HepG2 (cell line): ENCODE data around the gene AKAP7. TPM values are rescaled to one million over a fixed set of nuclear protein-coding genes. Genes with fewer than 3 reads are reported as not detected.

Source experiments
- ATAC-seq: fragments of 200-7000 bp; cut with Tn5 transposase; 3 replicates; pipeline ENCODE4 v1.9.1; 2020; ENCODE audit warnings: mild to moderate bottlenecking, moderate library complexity
- BruUV-seq: library from RNA; stranded (reverse); fragments of 400-500 nt; replicated peaks from 2 replicates; lab custom pipeline; 2021; lab: Mats Ljungman, UMichigan
- CTCF ChIA-PET: fragments of 300-600 bp; formaldehyde crosslinking; extraction: SDS; loops from one replicate; lab custom pipeline; 2021; ENCODE audit warnings: low total read pairs, inconsistent platforms, low intra/inter-chr PET ratio; lab: Yijun Ruan, JAX
- POLR2A ChIA-PET: fragments of 350-600 bp; sonication (Branson Sonifier 250); formaldehyde crosslinking; loops from one replicate; lab custom pipeline; 2020; ENCODE audit warnings: antibody characterized with exemption, inconsistent platforms; lab: Yijun Ruan, JAX
- DNase-seq: peaks from one replicate; pipeline ENCODE4 v3.0.0-alpha.2; 2015; ENCODE audit warnings: low spot score
- FAIRE-seq: peaks from 3 replicates; lab custom pipeline; 2011; peaks lifted over from hg19 to GRCh38; lab: Jason Lieb, UNC
- H2AFZ ChIP-seq: one replicate; pipeline ENCODE4 v1.6.1; 2011; ENCODE audit warnings: low read length, inconsistent platforms
- H3K27ac ChIP-seq: fragments of 300-600 bp; 3 replicates; pipeline ENCODE4 v1.8.0; 2011; ENCODE audit warnings: mixed run types, mild to moderate bottlenecking, mixed read lengths, low read length, inconsistent platforms; ENCODE audit not compliant: insufficient read depth; ENCODE audit errors: extremely low read length
- H3K27me3 ChIP-seq, 2 experiments: fragments of 200-600 bp in 1 of 2; 2 replicates in 1 of 2; 3 replicates in 1 of 2; pipeline versions ENCODE4 v1.6.0 to v1.8.0; 2011; ENCODE audit warnings: low read length in 2 of 2, mild to moderate bottlenecking in 2 of 2, moderate library complexity in 2 of 2, inconsistent platforms in 1 of 2; ENCODE audit not compliant: insufficient read depth in 2 of 2, control insufficient read depth in 1 of 2
- H3K36me3 ChIP-seq, 2 experiments: fragments of 200-600 bp in 1 of 2; replicated peaks in 1 of 2; 2 replicates in 1 of 2; 3 replicates in 1 of 2; pipeline versions ENCODE4 v1.5.1 to v1.8.0; 2011; ENCODE audit warnings: low read length in 2 of 2, inconsistent platforms in 1 of 2; ENCODE audit not compliant: insufficient read depth in 2 of 2, control insufficient read depth in 1 of 2
- H3K4me1 ChIP-seq: 2 replicates; pipeline ENCODE4 v1.5.1; 2012; ENCODE audit warnings: low read length, inconsistent platforms; ENCODE audit not compliant: insufficient read depth
- H3K4me2 ChIP-seq: 2 replicates; pipeline ENCODE4 v1.6.0; 2011; ENCODE audit warnings: low read depth, low read length, inconsistent platforms
- H3K4me3 ChIP-seq, 3 experiments: fragments of 200-600 bp in 1 of 3; sonication (generic), shearing (Covaris generic) in 1 of 3; replicated peaks in 1 of 3; 2 replicates each; pipeline ENCODE4 v1.5.1; 2011 to 2016; ENCODE audit warnings: low read length in 3 of 3, inconsistent platforms in 2 of 3, low read depth in 2 of 3, mild to moderate bottlenecking in 2 of 3, control low read depth in 1 of 3, mixed read lengths in 1 of 3; ENCODE audit not compliant: insufficient read depth in 1 of 3
- H3K79me2 ChIP-seq: one replicate; pipeline ENCODE4 v1.6.1; 2011; ENCODE audit warnings: low read length, inconsistent platforms; ENCODE audit not compliant: insufficient read depth
- H3K9ac ChIP-seq: 2 replicates; pipeline ENCODE4 v1.6.0; 2011; ENCODE audit warnings: mild to moderate bottlenecking, low read depth, low read length, inconsistent platforms; ENCODE audit not compliant: insufficient read depth
- H3K9me3 ChIP-seq: 2 replicates; pipeline ENCODE4 v1.5.1; 2012; ENCODE audit warnings: mild to moderate bottlenecking, low read length
- H4K20me1 ChIP-seq: 2 replicates; pipeline ENCODE4 v1.6.0; 2011; ENCODE audit warnings: inconsistent platforms, mild to moderate bottlenecking, low read length, moderate library complexity; ENCODE audit not compliant: insufficient read depth
- ARHGAP35 ChIP-seq: sonication (generic); formaldehyde crosslinking; IDR thresholded peaks from 2 replicates; pipeline ENCODE4 v1.9.0; 2022; ENCODE audit warnings: mild to moderate bottlenecking, inconsistent platforms, moderate library complexity, missing genetic modification reagents, borderline replicate concordance
- ARID3A ChIP-seq: IDR thresholded peaks from 2 replicates; pipeline ENCODE4 v1.6.1; 2012; ENCODE audit warnings: low read depth, low read length, improper control_type of control experiment
- ARID5B ChIP-seq: IDR thresholded peaks from 2 replicates; pipeline ENCODE4 v1.4.0; 2020; ENCODE audit warnings: mild to moderate bottlenecking, missing genetic modification reagents
- CERS6 ChIP-seq: sonication (generic); formaldehyde crosslinking; IDR thresholded peaks from 2 replicates; pipeline ENCODE4 v1.5.0; 2020; ENCODE audit warnings: missing genetic modification reagents
- HNRNPK ChIP-seq: fragments of 200-400 bp; formaldehyde crosslinking; IDR thresholded peaks from 2 replicates; pipeline ENCODE4 v1.6.1; 2018; ENCODE audit warnings: low read length, low read depth, moderate library complexity, mild to moderate bottlenecking; ENCODE audit not compliant: poor library complexity, severe bottlenecking
- KDM2A ChIP-seq: sonication (generic); formaldehyde crosslinking; IDR thresholded peaks from 2 replicates; pipeline ENCODE4 v1.4.0; 2020; ENCODE audit warnings: low read depth, missing genetic modification reagents, borderline replicate concordance
- LBX2 ChIP-seq: sonication (generic); formaldehyde crosslinking; IDR thresholded peaks from 2 replicates; pipeline ENCODE4 v1.5.0; 2020; ENCODE audit warnings: missing genetic modification reagents, mild to moderate bottlenecking, borderline replicate concordance
- MAFK ChIP-seq, 2 experiments: IDR thresholded peaks in 1 of 2; conservative IDR thresholded peaks in 1 of 2; 2 replicates each; pipeline ENCODE4 v1.6.1; 2011; ENCODE audit warnings: improper control_type of control experiment in 2 of 2, low read length in 2 of 2
- RBM22 ChIP-seq: fragments of 200-400 bp; formaldehyde crosslinking; optimal IDR thresholded peaks from 2 replicates; pipeline ENCODE3; 2017; ENCODE audit warnings: mild to moderate bottlenecking, low read length, moderate library complexity
- ZFP36L1 ChIP-seq: sonication (generic); formaldehyde crosslinking; IDR thresholded peaks from 2 replicates; pipeline ENCODE4 v1.8.0; 2022; ENCODE audit warnings: mild to moderate bottlenecking, missing genetic modification reagents, moderate library complexity
- ZMYM4 ChIP-seq: sonication (generic); formaldehyde crosslinking; IDR thresholded peaks from 2 replicates; pipeline ENCODE4 v1.8.1; 2023; ENCODE audit warnings: mild to moderate bottlenecking, missing genetic modification reagents
- ZNF235 ChIP-seq: sonication (generic); formaldehyde crosslinking; IDR thresholded peaks from 2 replicates; pipeline ENCODE4 v1.8.1; 2023; ENCODE audit warnings: mild to moderate bottlenecking, missing genetic modification reagents, borderline replicate concordance
- ZNF275 ChIP-seq: sonication (generic); formaldehyde crosslinking; IDR thresholded peaks from 2 replicates; pipeline ENCODE4 v1.8.0; 2022; ENCODE audit warnings: missing genetic modification reagents, mild to moderate bottlenecking, inconsistent platforms, borderline replicate concordance
- ZNF777 ChIP-seq: sonication (generic); formaldehyde crosslinking; IDR thresholded peaks from 2 replicates; pipeline ENCODE4 v1.4.0; 2020; ENCODE audit warnings: missing genetic modification reagents
- WGBS: methylation state at CpG from one replicate; pipeline ENCODE4 v1.1.6; 2017; ENCODE audit warnings: low lambda C conversion rate; 5-methylcytosine and 5-hydroxymethylcytosine counted together
- in situ Hi-C: cut with HindIII; loops from 2 replicates; pipeline ENCODE4 v1.10.0; 2017; ENCODE audit warnings: low pct_unique_long_range_greater_than_20kb; ENCODE audit not compliant: extremely low pct_ligation_motif_present
- intact Hi-C: fragments of 100-400 bp; cut with micrococcal nuclease; formaldehyde crosslinking; loops from one replicate; pipeline ENCODE4 v1.10.0; 2022; ENCODE audit not compliant: unreplicated experiment
- polyA plus RNA-seq, 8 experiments: library from polyadenylated mRNA; depleted of rRNA in 3 of 8; stranded (reverse) in 7 of 8; unstranded in 1 of 8; fragments of >200 nt; fragmentation: Illumina TruSeq in 4 of 8; extraction: Trizol in 4 of 8; gene quantifications; 2 replicates each; pipeline versions ENCODE4 v1.2.1 to v1.2.3, GENCODE V29; 2011 to 2016; ENCODE audit warnings: low read depth in 4 of 8, missing spikeins in 1 of 8, mixed read lengths in 1 of 8; ENCODE audit not compliant: insufficient read depth in 1 of 8
- total RNA-seq, 5 experiments: library from RNA; depleted of rRNA; stranded (reverse); fragments of >200 nt; fragmentation: Illumina TruSeq; extraction: Trizol; gene quantifications; 2 replicates each; pipeline ENCODE4 v1.2.3, GENCODE V29; 2016; ENCODE audit warnings: low read depth in 1 of 5

AKAP7 gene
- total and polyA plus RNA-seq, 2 of the 13 experiments (the other 11 are each of a cell fraction or from before 2014, with no cell fraction given) = 3.6 to 11.7 TPM

GRCh38 chr6:131116755-131117360 is 18.4 kb upstream of the AKAP7 start:
- Histone ChIP-seq H4K20me1 (no peaks in the 10 kb centered on the region), H3K79me2 (no peaks in the 10 kb centered on the region), H3K27ac (no peak overlapping the region), H3K36me3 (no peaks in the 10 kb centered on the region), H2AFZ (no peak overlapping the region), H3K9me3 (no peaks in the 10 kb centered on the region), H3K4me3 (no peak overlapping the region), H3K4me1 (peaks cover 14% of the 10 kb centered on the region), H3K4me2 (no peak overlapping the region), H3K27me3 (no peaks in the 10 kb centered on the region), H3K9ac (no peak overlapping the region)
- WGBS = 22% methylated on average over 4 of the region's 4 CpGs
- ATAC-seq = peak; percentile 69
- CTCF ChIA-PET = interaction anchor here (1.1 to 4.5 kb wide), 2 partner anchors 230 to 235 kb away, joined by 4 to 114 read pairs; no protein-coding TSS in a partner anchor
- intact Hi-C loops = loop anchor here (1.0 to 5.0 kb wide), 3 partner anchors 54 to 415 kb away; partner anchors contain the start of gene EPB41L2
- in situ Hi-C loops = loop anchor here (5.0 kb wide), 1 partner anchor 230 kb away; no protein-coding TSS in a partner anchor
- POLR2A ChIA-PET = interaction anchor here (1.2 kb wide), 1 partner anchor 183 kb away, joined by 3 read pairs; no protein-coding TSS in a partner anchor
- peak; percentile 71 for FAIRE-seq
- peak; percentile 68 for DNase-seq
- BruUV-seq = no TSS peak
- no peak for TF ChIP-seq ZNF235
- peak; percentile 35; the same call in 1 of the 2 replicates for TF ChIP-seq ARID5B (CRISPR knock-in tag)
- TF ChIP-seq CERS6 (CRISPR knock-in tag) = no peak
- no peak for TF ChIP-seq ZNF777 (CRISPR knock-in tag)
- no peak for TF ChIP-seq LBX2 (CRISPR knock-in tag)
- TF ChIP-seq HNRNPK = no peak
- TF ChIP-seq MAFK (conservative IDR thresholded peaks at IDR 0.05 in 1 of 2, IDR thresholded peaks at IDR 0.05 in 1 of 2; ENCODE audit: low read length in 2 of 2) = peak in 1 of 2 experiments; percentile 56; a peak in 1 of 4 replicates
- no peak for TF ChIP-seq ZMYM4 (CRISPR knock-in tag)
- TF ChIP-seq RBM22 = no peak
- TF ChIP-seq ZNF275 = no peak
- TF ChIP-seq KDM2A (CRISPR knock-in tag) = no peak
- TF ChIP-seq ZFP36L1 (CRISPR knock-in tag) = no peak; the same call in 1 of the 2 replicates
- peak; percentile 52; the same call in 1 of the 2 replicates for TF ChIP-seq ARID3A
- TF ChIP-seq ARHGAP35 (CRISPR knock-in tag) = no peak
